ENCODE measurements around the gene FAM78B.

FAM78B gene, protein sequence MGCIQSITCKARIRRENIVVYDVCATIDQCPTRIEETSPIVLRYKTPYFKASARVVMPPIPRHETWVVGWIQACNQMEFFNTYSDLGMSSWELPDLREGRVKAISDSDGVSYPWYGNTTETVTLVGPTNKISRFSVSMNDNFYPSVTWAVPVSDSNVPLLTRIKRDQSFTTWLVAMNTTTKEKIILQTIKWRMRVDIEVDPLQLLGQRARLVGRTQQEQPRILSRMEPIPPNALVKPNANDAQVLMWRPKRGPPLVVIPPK

DNA sequence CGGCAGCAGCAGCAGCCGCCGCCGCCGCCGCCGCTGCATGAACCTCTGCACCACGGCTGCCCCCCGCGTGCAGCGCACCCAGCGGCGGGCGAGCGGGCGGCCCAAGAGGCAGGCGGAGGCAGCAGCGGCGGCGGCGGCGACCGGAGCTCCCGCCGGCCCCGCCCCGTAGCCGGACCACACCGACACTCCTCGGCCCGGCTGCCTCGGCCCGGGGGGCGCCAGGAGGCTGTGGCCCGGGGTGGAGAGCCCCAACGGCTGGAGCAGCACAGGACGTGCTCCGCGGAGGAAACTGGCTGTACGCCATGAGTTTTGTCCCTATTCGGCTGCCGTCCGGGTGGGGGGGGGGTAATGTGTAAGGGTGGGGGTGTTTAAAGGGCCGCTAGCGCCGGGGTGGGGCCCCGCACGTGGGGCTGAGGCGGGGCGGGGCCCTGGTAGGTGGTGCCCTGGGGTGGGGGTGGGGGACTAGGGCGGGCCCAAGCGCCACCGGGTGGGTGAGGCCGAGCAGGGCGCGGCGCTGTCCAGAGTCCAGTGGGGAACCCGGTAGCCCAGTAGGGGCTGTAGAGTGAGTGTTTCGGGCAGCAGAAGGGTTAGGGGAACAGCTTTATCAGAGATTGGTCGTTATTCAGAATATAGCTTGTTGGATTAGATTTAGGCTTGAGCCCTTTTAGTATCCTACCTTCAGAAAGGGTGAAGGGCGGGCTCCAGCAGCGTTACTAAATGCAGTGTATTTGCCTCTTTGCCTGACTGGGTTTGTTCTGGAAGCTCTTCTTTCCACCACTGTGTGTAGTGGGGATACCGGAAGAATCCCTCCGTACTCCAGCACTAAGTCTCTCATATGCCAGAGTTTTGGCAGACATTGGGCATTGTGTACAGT is at the start of gene FAM78B:
FAM78B (minus strand) TSS at position 304 of the 874 bp plus-strand sequence. CDS start 753 bp downstream, outside the sequence.
- DNase-seq (ENCODE audit: low read depth): peak; percentile 29

DNA sequence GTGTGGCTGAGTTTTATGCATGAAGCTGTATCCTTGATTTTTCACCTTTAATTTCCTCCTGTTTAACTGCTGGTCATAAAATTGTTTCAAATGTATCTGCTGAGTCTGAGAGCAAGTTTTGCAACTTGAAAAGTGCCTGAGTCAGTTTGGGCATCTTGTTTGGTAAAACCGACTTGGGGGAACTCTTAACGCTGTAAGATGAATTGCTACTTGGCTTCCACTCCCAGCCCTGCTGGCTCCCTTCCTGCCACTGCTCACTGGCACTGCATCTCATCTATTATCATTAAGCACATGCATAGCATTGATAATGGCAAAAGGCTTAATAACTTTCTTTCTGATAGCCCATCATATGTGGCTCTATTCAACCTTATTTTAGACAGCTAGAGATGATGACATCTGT is 35.7 kb upstream of the FAM78B start:
- DNase-seq (ENCODE audit: low read depth): no peak

DNA sequence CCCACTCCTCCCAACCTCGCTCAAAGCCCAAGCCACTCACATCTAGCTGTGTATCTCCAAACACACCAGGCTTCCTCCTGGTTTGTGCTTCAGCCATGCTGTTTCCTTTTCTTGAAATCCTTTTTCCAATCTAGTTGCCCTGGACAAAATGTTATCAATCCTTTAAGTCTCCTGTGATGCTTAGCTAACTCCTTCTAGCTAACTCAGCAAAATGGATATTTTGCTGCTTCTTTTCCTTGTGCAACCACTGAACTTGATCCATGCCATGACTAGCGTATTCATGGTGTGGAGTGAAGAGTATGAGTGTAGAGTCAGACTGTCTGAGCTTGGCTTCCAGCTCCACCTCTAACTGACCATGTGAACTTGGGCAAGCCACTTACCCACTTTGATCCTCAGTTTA is 33.9 kb upstream of the FAM78B start:
- no peak for DNase-seq (ENCODE audit: low read depth)

DNA sequence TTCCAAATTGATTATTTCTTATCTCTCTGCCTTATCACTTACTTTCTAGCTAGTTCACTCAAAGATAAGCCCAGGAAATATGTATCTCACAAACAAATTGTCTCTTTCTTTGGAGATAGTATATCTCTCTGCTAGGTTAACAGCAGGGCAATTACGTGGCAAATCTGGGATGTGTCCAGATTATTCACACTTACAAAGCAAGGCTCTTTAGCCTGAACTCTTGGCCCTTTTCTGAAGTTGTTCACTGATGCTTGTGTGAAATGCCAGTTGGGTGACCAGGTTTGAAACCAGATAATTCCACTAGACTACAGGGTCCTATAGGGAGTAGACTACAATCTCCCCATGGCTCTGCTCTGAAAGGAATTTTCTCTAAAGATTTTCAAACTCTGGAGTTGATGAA is 30.8 kb upstream of the FAM78B start:
- DNase-seq (ENCODE audit: low read depth): no peak

DNA sequence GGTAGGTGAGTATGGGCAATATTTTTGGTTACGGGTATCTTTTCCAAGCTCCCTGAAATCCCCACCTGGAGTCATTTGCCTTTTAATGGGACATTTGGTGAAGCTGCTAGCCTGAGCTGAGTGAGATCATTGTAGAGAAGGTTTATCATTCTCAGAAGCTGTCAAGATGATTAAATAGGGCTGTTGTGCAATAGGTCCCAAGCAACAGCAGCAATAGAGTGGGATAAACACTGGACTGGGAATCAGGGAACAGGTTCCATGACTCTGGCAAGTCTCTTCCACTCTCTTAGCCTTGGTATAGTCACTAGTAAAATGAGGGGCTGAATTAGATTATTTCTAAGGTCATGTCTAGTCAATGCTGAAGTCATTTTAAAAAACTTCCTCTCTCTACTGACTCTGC is 30.3 kb upstream of the FAM78B start:
- no peak for DNase-seq (ENCODE audit: low read depth)

DNA sequence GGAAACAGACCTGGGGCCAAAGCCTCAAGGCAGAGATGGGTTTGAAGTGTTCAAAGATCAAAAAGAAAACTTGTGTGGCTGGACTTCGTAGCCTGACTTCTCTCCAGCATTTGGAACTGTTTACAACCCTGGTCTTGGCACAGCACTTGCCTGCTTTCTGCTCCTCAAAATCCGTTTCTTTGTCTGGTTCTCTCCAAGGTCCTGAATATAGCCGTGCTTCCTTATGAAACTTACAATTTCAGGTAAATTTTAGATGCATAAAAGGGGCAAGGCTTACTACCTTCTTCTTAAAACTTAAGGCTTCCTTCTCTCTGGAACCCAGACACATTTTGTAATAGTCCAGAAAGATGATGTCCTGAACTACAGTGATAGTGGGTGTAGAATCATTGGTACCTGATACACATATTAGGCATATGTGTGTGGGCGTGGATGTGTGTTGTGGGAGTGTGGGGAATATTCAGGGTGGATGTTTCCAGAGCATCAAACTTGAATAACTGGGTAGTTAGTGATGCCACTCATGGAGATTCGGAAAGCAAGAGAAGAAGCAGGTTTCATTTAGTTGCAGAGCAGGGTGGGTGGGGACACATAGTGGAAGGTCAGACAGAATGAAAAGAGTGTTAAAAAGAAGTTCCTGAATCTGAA is 26.4 kb upstream of the FAM78B start:
- DNase-seq (ENCODE audit: low read depth): no peak

DNA sequence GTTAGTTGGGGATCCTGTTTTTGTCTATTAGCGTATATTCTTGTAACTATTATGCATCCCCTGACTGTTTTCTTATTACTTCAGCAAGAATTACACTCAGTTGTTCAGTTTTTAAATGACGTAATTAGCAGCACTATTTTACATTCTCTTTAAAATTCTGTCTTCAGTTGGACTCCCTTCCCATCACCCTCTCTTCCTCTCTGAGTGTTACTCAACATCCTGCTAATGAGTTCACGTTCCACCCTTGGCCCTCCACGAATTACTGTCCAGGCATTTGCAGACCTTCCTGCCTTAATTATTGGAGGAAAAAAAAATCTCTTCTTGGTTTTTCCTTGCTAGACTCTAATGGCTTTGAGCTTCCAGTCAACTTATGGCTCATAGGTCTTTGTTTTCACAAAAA is 23.6 kb upstream of the FAM78B start:
- no peak for DNase-seq (ENCODE audit: low read depth)

DNA sequence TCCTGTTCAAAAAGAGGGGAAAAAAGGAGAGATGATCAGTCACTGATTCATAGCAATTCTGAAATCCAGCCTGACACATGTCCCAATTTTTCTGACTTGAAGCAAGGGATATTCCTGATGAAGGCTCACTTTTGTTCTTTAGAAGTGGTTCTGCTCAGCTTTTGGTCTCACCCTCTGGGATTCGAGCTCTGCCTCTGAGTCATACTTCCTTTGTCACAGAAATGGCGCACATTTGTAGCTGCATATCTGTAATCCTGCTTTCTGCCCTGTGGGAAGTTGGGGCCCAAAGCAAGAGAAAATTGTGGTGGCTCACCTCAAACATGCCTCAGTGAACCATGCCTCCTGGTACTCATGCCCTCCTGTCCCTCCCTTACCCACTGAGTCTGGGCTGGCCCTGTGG is 22.3 kb upstream of the FAM78B start:
- DNase-seq (ENCODE audit: low read depth): no peak

DNA sequence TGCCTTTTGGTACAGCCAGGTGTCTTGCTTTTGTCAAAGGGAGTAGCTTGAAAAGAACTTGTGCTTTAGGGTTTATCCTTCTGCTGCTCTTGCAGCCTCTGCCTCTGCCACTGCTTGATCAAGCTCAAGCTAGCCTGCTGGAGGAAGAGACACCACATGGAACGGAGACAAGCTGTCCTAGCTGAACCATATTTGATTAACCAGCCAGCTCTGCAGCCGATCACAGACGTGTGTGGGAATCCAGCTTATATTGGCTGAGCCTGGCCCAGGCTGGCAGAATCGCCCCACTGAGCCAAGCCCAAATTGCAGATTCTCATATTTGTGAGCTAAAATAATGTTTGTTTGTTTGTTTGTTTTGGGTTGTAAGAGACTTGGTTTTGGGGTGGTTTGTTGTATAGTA is 18.7 kb upstream of the FAM78B start:
- DNase-seq (ENCODE audit: low read depth): no peak

DNA sequence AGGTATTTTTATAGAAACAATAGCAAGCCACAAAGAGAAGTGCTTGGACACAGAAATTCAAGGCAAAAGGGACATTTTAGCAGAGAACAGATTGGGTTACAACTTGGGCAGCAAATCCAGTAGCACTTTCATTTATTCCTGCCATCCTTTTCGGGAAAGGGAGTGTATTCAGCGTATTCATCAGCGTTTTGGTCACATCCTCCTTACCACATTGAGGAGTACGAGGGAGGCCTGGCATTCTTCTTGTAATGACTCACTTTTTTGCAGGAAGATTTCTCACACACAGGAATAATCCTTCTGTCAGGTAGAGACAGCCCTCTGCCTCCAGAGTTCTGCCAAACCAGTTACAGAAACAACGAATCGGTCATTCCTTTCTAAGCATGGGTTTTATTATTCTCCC is 18.1 kb upstream of the FAM78B start:
- DNase-seq (ENCODE audit: low read depth): no peak

DNA sequence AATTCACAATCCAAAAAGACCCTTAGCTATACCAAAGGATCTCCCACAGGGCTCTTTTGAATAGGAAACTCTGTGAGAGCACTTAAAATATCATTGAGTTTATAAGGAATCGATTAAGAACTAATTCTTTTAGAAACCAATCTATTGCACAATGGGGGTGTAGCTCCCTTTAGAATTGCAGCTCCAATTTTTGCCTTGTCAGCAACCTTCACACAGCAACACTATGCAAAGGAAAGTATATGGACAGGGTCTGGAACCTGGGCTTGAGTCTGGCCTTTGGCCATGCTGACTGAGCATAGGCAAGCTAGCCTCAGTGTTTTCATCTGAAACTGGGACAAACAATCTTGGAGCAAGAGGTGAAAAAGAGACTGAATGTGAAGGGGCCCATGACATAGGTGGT is 17.2 kb upstream of the FAM78B start:
- no peak for DNase-seq (ENCODE audit: low read depth)

DNA sequence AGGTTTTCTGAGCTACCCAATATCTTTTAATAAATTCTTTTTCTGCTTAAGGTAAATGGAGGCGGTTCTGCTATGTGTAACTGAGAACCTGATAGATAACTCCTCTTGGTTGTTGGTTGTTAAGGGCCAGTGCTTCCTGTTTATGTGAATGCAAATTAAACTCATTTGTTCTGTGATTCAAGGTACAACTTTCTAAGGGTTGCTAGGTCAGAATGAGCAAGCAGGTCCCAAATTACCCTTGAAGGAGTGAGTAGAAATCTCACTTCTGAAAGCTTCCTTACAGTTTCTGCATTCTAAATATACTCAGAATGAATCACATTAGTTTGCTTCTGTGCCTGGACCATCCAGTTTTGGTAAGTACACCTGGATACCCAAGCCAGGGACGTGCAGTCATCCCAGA is 15.5 kb upstream of the FAM78B start:
- DNase-seq (ENCODE audit: low read depth): no peak

DNA sequence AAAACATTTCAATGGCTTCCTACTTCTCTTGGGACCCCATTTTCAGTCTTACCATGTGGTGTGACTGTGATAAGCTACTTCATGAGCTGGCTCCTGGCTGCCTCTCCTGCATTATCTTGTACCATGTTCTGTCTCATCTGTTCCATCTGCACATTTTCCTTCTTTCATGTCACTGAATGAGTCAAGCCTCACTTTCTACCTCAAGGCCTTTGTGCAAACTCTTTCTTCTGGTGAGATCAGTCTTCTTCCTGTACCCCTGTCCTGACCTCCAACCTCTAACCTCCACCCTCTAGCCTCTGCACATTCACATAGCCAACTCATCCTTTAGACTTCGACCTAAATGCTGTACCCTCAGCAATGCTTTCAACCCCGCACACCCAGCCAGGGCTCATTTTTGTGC is 9.6 kb upstream of the FAM78B start:
- no peak for DNase-seq (ENCODE audit: low read depth)

DNA sequence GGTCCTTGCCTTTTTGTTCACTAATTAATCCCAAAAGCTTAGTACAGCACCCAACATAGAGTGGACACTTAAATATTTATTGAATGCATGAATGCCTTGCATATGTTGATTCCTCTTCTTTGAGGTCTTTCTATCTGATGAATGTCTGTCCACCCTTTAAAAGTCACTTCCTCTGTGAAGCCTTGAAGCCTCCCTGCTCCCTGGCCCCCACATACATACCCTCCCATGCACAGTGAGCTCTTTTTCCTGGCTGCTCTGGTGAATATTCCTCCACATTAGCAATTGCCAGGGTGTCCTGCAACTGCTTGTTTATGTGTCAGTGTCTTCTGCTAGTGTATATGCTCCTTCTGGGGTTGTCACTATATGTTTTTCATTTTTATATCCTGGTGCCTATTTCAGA is 8.2 kb upstream of the FAM78B start:
- no peak for DNase-seq (ENCODE audit: low read depth)

DNA sequence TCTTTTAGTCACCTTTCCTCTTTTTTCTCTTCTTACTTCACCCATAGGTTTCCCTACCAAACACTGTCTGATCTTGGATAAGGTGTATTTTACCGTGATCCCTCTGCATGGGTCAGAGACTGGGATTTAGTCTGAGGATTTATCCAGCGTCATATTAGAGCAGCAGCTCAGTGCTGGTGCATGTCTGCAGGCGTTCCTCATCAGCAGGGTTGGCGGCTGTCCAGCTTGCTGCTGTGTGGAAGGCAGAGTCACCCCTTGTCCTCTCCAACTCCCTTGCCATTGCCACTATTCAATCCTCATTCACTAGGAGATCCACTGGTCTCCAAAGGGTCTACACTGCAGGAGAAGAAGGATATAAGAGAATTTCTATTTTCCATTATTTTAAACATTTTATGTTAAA is 7.3 kb upstream of the FAM78B start:
- DNase-seq (ENCODE audit: low read depth): no peak

DNA sequence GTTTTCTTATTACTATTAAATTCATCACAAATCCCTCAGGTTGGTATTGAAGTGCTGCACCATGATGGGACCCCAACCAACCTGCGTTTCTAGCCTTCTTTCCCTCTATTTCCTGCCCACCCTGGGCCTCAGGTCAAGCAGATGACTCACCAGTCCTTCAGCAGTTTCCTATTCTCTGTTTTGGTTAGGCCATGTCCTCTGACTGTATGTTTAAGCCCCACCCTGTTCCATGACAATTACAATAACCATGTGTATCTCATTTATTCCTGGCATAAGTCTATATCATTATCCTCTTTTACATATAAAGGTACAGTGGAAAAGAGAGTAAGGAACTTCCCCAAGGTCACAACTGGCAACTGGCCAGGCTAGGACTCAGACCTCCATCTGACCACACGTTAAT is 5.3 kb upstream of the FAM78B start:
- no peak for DNase-seq (ENCODE audit: low read depth)

DNA sequence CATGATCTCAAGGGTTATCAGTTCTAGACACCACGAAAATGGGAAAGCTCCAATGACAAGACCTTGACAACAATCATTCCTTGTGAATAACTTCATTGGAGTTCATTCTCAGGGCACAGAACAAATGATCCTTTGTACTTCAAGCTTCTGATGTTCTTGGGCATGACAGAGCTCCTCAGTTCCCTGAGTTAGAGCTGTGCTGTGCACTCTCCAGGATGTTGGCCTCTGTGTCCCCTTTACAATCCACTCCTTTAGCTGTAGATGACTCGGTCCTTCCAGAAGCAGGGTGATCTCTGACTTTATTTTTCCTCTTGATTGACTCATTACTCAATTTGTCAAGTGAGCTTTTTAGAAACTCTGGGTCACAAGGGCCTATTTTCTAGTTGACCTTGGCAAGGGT is 3.9 kb upstream of the FAM78B start:
- no peak for DNase-seq (ENCODE audit: low read depth)

DNA sequence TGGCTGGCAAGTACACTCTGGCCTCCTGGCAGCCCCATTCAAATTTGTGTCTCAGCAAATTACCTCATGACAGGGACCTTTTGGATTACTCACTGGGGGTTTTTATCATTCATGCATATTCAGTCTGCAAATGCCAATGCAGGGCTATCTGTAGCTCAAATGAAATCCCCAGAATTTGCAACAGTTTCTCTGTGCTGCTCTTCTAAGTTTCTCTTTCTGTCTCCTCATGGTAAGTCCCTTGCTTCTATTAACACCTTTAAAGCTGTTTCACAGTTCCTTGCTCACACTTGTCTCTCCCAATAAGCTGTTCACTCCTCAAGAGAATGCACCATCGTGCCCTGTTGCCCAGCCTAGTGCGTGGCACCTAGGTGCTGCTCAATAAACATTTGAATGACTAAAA is 3.3 kb upstream of the FAM78B start:
- no peak for DNase-seq (ENCODE audit: low read depth)

DNA sequence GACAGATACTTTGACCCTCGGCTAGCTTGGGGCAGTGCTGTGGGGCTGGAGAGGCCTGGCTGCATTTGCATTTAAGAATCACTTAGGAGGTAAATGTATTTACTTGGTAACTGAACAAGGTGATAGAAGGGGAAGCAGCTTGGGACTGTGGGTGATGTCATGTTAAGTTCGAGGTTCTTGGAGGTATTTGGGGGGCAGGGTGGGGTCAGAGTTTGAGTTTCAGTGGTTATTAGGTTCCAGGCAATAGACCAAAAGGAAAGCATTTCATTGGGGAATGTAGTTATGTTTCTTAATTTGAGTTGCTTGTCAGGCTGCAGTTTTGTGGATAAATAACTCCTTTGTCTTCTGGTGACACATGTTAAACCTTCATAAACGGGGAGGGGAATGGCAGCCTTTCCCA is 2.4 kb upstream of the FAM78B start:
- no peak for DNase-seq (ENCODE audit: low read depth)

DNA sequence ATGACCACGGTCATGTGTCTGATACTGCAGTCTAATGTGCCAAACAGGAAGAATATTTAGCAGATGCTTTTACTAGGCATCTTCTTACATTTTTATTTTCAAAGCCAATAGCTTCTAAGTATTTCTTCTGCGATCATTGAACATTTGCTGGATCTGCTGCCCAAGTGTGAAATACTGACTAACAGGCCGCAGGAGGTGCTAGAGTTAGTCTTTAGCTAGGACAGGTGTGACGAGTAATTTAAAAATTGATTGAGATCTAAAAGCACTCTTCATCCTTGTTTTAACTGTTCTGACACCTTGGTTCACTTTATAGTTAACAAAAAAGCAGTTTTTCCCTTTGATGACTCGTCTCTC is 748 bp upstream of the FAM78B start:
- DNase-seq (ENCODE audit: low read depth): no peak

DNA sequence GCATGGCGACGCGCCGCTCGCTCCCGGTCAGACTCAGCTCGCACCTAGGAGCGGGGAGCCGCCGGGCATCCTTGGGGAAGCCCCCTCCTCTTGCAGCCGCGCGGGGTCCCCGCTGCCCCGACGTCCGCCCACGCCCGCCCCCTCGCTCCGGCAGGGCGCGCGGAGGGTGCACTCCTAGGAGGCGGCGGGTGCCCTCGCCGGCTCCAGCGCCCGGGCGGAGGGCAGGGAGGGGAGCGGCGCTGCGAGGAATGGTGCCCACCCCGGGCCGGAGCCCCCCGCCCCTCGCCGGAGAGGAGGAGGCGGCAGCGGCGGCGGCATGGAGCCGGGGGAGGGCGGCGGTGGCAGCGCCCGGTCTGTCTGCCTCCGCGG is 488 bp downstream of the FAM78B start:
- no peak for DNase-seq (ENCODE audit: low read depth)

DNA sequence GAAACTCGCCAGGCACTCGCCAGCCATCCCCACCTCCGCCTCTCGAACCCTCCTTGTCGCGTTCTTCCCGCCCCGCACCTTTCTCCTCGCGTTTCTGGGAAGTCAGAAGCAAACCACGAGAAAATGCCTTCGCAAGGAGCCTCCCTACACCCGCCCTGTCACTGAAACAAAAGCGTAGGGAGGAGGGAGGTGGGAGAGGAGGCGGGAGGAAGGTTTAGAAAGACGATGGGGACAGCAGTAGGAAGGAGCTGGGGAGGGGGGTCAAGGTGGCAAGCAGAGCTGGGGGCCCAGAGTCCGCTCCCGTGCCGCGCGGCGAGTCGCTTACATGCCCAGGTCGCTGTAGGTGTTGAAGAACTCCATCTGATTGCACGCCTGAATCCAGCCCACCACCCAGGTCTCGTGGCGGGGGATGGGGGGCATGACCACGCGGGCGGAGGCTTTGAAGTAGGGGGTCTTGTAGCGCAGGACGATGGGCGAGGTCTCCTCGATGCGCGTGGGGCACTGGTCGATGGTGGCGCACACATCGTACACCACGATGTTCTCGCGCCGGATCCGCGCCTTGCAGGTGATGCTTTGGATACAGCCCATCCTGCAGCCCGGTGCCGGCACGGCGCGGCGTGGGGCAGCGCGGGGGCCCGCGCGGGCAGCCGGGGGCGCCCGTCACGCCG is 1.0 kb downstream of the FAM78B start:
- DNase-seq (ENCODE audit: low read depth): no peak
